ENCODE measurements around the gene ECHDC3.
A peak's percentile ranks its signal among the peaks of the same experiment; 100 is the strongest.
"Not testable (repeated sequence)": the region's sequence is repeated elsewhere in the genome, so short reads cannot be mapped to it uniquely, and the experiment has no call there.

Gene ECHDC3

GRCh38 chr10:11742009-11742778, at the start of gene ECHDC3:
TSS of gene ECHDC3 (plus strand) at chr10:11742382. CDS start at chr10:11742577, 195 bp downstream.
- DNase-seq: peak; percentile 59 to 62
- Mint-ChIP-seq H3K27me3 (peaks cover 45% of the 10 kb centered on the region), H3K27ac (no peak within 1 kb of the TSS), H3K9me3 (peaks cover 6 to 18% of the 10 kb centered on the region in 2 donors), H3K4me1 (peaks cover 17% of the 10 kb centered on the region), H3K4me3 (peak within 1 kb of the TSS; percentile 65 to 72)
- peak; percentile 92 for ATAC-seq

GRCh38 chr10:11693376-11693775, 48.8 kb upstream of the ECHDC3 start:
- no peak for DNase-seq
- Mint-ChIP-seq H3K4me3 (no peak overlapping the region), H3K27ac (no peak overlapping the region), H3K9me3 (no peaks in the 10 kb centered on the region), H3K4me1 (peaks cover 10% of the 10 kb centered on the region), H3K27me3 (peaks cover 12% of the 10 kb centered on the region)
- ATAC-seq: no peak

GRCh38 chr10:11695779-11696178, 46.4 kb upstream of the ECHDC3 start:
- ATAC-seq (no peak), DNase-seq (no peak)
- peaks cover 12% of the 10 kb centered on the region for H3K27me3 Mint-ChIP-seq
- peaks cover 19% of the 10 kb centered on the region for H3K4me1 Mint-ChIP-seq
- no peak overlapping the region for H3K27ac Mint-ChIP-seq
- no peak overlapping the region for H3K4me3 Mint-ChIP-seq
- H3K9me3 Mint-ChIP-seq: no peaks in the 10 kb centered on the region

GRCh38 chr10:11697718-11698527, 44.3 kb upstream of the ECHDC3 start:
- peaks cover 12% of the 10 kb centered on the region for H3K27me3 Mint-ChIP-seq
- peaks cover 19% of the 10 kb centered on the region for H3K4me1 Mint-ChIP-seq
- ATAC-seq: peak; percentile 64
- peak in 1 of 2 donors; percentile 18 for DNase-seq
- H3K4me3 Mint-ChIP-seq: no peak overlapping the region
- H3K27ac Mint-ChIP-seq: no peak overlapping the region
- no peaks in the 10 kb centered on the region for H3K9me3 Mint-ChIP-seq

GRCh38 chr10:11698691-11699549, 43.3 kb upstream of the ECHDC3 start:
- Mint-ChIP-seq H3K4me3 (no peak overlapping the region), H3K27ac (no peak overlapping the region), H3K27me3 (peaks cover 17% of the 10 kb centered on the region), H3K9me3 (no peaks in the 10 kb centered on the region), H3K4me1 (peaks cover 19% of the 10 kb centered on the region)
- ATAC-seq (peak; percentile 66), DNase-seq (no peak)

- ATAC-seq: no peak
- no peak overlapping the region for H3K27ac Mint-ChIP-seq
- peaks cover 19% of the 10 kb centered on the region for H3K4me1 Mint-ChIP-seq
- peaks cover 24% of the 10 kb centered on the region for H3K27me3 Mint-ChIP-seq
- H3K4me3 Mint-ChIP-seq: no peak overlapping the region
- DNase-seq: no peak
- no peaks in the 10 kb centered on the region for H3K9me3 Mint-ChIP-seq
Measured at GRCh38 chr10:11699550-11700097, 42.6 kb upstream of the ECHDC3 start.

GRCh38 chr10:11700539-11700938, 41.6 kb upstream of the ECHDC3 start:
- Mint-ChIP-seq H3K9me3 (no peaks in the 10 kb centered on the region), H3K27ac (no peak overlapping the region), H3K4me3 (no peak overlapping the region), H3K27me3 (peaks cover 34% of the 10 kb centered on the region), H3K4me1 (peaks cover 19% of the 10 kb centered on the region)
- ATAC-seq (no peak), DNase-seq (no peak)

- no peak for ATAC-seq
- Mint-ChIP-seq H3K4me3 (no peak overlapping the region), H3K27me3 (peaks cover 39% of the 10 kb centered on the region), H3K27ac (no peak overlapping the region), H3K4me1 (peaks cover 19% of the 10 kb centered on the region), H3K9me3 (no peaks in the 10 kb centered on the region)
- DNase-seq: no peak
Measured at GRCh38 chr10:11701451-11702095, 40.6 kb upstream of the ECHDC3 start.

GRCh38 chr10:11702264-11702663, 39.9 kb upstream of the ECHDC3 start:
- DNase-seq (no peak), ATAC-seq (no peak)
- Mint-ChIP-seq H3K4me1 (peaks cover 19% of the 10 kb centered on the region), H3K9me3 (no peaks in the 10 kb centered on the region), H3K27ac (no peak overlapping the region), H3K27me3 (peaks cover 39% of the 10 kb centered on the region), H3K4me3 (no peak overlapping the region)

- Mint-ChIP-seq H3K9me3 (no peaks in the 10 kb centered on the region), H3K4me3 (no peak overlapping the region), H3K27ac (no peak overlapping the region), H3K27me3 (peaks cover 53% of the 10 kb centered on the region), H3K4me1 (peaks cover 5% of the 10 kb centered on the region)
- no peak for DNase-seq
- no peak for ATAC-seq
Measured at GRCh38 chr10:11704092-11704491, 38.1 kb upstream of the ECHDC3 start.

- H3K27me3 Mint-ChIP-seq: peaks cover 63% of the 10 kb centered on the region
- peaks cover 10% of the 10 kb centered on the region for H3K4me1 Mint-ChIP-seq
- ATAC-seq: no peak
- H3K27ac Mint-ChIP-seq: no peak overlapping the region
- no peak overlapping the region for H3K4me3 Mint-ChIP-seq
- H3K9me3 Mint-ChIP-seq: no peaks in the 10 kb centered on the region
- DNase-seq: no peak
Measured at GRCh38 chr10:11705722-11706121, 36.5 kb upstream of the ECHDC3 start.

- Mint-ChIP-seq H3K27me3 (peaks cover 67% of the 10 kb centered on the region), H3K4me1 (peaks cover 18% of the 10 kb centered on the region)
Measured at GRCh38 chr10:11706895-11707567, 35.2 kb upstream of the ECHDC3 start.

GRCh38 chr10:11707624-11708350, 34.4 kb upstream of the ECHDC3 start:
- H3K9me3 Mint-ChIP-seq: no peaks in the 10 kb centered on the region

More at GRCh38 chr10:11706895-11707567, 35.2 kb upstream of the ECHDC3 start:
- no peaks in the 10 kb centered on the region for H3K9me3 Mint-ChIP-seq
- ATAC-seq (no peak), DNase-seq (no peak)
- H3K27ac Mint-ChIP-seq: no peak overlapping the region
- no peak overlapping the region for H3K4me3 Mint-ChIP-seq

GRCh38 chr10:11708801-11709200, 33.4 kb upstream of the ECHDC3 start:
- H3K27ac Mint-ChIP-seq, H3K4me3 Mint-ChIP-seq, ATAC-seq, H3K9me3 Mint-ChIP-seq, DNase-seq: not testable (repeated sequence)
- Mint-ChIP-seq H3K27me3 (peaks cover 81% of the 10 kb centered on the region), H3K4me1 (peaks cover 31% of the 10 kb centered on the region)

More at GRCh38 chr10:11707624-11708350, 34.4 kb upstream of the ECHDC3 start:
- no peak overlapping the region for H3K4me3 Mint-ChIP-seq
- DNase-seq (no peak), ATAC-seq (no peak)
- H3K27me3 Mint-ChIP-seq: peaks cover 75% of the 10 kb centered on the region
- no peak overlapping the region for H3K27ac Mint-ChIP-seq
- peaks cover 26% of the 10 kb centered on the region for H3K4me1 Mint-ChIP-seq
